ENCODE results near the gene SLC25A44. TPM values are rescaled to one million over a fixed set of nuclear protein-coding genes. Genes with fewer than 3 reads are reported as not detected.

Gene SLC25A44
- total RNA-seq = 11.9 and 13.8 TPM in 2 replicates

DNA sequence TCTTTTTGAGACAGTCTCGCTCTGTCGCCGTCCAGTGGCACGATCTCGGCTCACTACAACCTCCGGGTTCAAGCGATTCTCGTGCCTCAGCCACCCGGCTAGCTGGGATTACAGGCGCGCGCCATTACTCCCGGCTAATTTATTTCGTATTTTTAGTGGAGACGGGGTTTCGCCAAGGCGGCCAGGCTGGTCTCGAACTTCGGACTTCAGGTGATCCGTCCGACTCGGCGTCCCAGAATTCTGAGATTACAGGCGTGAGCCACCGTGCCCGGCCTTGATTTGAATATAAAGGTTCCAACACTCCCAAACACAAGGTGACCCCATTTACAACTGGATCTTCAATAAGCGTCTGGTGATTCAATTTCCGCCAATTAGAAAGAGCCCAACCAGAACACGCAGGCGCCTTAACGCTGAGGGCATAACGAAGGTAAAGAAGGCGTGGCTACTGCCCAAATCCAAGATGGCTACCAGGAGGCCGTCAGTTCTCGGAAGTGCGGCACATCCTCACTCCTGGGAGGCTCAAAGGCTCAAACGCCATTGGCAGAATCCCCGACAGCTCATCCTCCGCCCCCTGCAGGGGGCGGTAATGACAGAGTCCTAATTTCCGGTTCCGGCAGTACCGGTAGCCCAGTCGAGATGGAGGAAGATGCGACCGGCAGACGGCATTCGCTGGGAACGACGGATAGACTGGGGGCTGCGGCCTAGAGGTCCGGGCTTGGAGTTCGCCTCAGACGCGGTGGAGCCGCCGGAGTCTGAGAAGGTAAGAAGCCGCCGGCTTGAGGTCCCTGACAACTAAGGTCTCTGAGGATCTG lies at the start of gene SLC25A44:
TSS of gene SLC25A44 (plus strand) at position 617 of the 812 bp plus-strand sequence. CDS start 5,744 bp downstream, outside the sequence.

DNA sequence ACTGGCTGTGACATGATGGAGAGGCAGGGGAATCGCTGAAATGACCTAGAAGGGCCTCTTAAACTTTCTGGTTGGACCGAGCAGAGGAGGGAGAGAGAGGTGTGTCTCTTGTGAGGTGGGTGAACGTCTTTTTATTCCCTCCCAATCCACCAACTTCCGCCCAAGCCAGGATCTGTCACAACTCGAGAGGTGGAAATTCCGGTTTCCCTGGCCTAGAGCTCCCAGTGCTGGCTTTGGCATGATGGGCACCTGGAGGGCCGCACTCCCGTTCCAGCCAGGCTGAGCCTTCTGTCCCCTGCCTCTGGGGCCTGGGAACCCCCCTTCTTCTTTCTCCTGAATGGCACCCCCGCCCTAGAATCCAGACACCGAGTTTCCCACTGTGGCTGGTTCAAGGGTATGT lies 40.5 kb upstream of the SLC25A44 start, which contains the start of gene SEMA4A:
TSS of gene SEMA4A (plus strand) at position 224 of the 400 bp plus-strand sequence. CDS start 994 bp downstream, outside the sequence.

DNA sequence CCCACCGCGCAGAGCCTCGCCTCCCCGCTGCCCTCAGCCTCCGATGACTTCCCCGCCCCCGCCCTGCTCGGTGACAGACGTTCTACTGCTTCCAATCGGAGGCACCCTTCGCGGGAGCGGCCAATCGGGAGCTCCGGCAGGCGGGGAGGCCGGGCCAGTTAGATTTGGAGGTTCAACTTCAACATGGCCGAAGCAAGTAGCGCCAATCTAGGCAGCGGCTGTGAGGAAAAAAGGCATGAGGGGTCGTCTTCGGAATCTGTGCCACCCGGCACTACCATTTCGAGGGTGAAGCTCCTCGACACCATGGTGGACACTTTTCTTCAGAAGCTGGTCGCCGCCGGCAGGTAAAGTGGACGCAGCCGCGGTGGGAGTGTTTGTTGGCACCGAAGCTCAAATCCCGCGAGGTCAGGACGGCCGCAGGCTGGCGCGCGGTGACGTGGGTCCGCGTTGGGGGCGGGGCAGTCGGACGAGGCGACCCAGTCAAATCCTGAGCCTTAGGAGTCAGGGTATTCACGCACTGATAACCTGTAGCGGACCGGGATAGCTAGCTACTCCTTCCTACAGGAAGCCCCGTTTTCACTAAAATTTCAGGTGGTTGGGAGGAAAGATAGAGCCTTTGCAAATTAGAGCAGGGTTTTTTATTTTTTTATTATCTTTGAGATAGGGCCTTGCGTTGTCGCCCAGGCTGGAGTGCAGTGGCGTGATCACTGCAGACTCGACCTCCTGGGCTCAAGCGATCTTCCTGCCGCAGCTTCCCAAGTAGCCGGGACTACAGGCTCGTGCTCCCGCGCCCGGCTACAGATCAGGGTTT lies 19.1 kb downstream of the SLC25A44 start, which contains the start of gene PMF1:
TSS of gene PMF1 (plus strand) at position 175 of the 811 bp plus-strand sequence. CDS start at position 184, 9 bp downstream.

GRCh38 chr1:156241926-156242325 lies 48.0 kb downstream of the SLC25A44 start, which contains the start of gene BGLAP:
BGLAP (plus strand) TSS chr1:156242184; CDS start chr1:156242232, 48 bp downstream.

GRCh38 chr1:156247460-156248322 lies 53.8 kb downstream of the SLC25A44 start, which contains the start of gene PAQR6:
PAQR6 (minus strand) TSS chr1:156248056; CDS start chr1:156246731, 1,325 bp downstream.

Other genes starting within 250 kb of the SLC25A44 start
- 97.9 and 106 TPM in 2 replicates for gene ARHGEF2, start 215.6 kb upstream of the SLC25A44 start, total RNA-seq
- 543 and 603 TPM in 2 replicates for gene SSR2, start 173.2 kb upstream of the SLC25A44 start, total RNA-seq
- gene UBQLN4, start 140.3 kb upstream of the SLC25A44 start, total RNA-seq = 13.5 and 21.9 TPM in 2 replicates
- 57.0 and 75.0 TPM in 2 replicates for gene LAMTOR2, start 139.3 kb upstream of the SLC25A44 start, total RNA-seq
- not detected in 2 replicates for gene RAB25, start 132.9 kb upstream of the SLC25A44 start, total RNA-seq
- gene MEX3A, start 111.6 kb upstream of the SLC25A44 start, total RNA-seq = 0.18 and 0.81 TPM in 2 replicates
- 661 and 681 TPM in 2 replicates for gene LMNA, start 79.4 kb upstream of the SLC25A44 start, total RNA-seq
- 0.54 TPM in 1 of 2 replicates, not detected in the other for gene SEMA4A, start 40.5 kb upstream of the SLC25A44 start, total RNA-seq
- 44.1 and 57.0 TPM in 2 replicates for gene PMF1, start 18.9 kb downstream of the SLC25A44 start, total RNA-seq
- 1.4 TPM in 1 of 2 replicates, not detected in the other for gene BGLAP, start 48.1 kb downstream of the SLC25A44 start, total RNA-seq
- gene PAQR6, start 54.0 kb downstream of the SLC25A44 start, total RNA-seq = 0.32 and 1.6 TPM in 2 replicates
- 38.8 and 39.7 TPM in 2 replicates for gene SMG5, start 88.7 kb downstream of the SLC25A44 start, total RNA-seq
- gene TMEM79, start 90.2 kb downstream of the SLC25A44 start, total RNA-seq = 0.90 and 1.1 TPM in 2 replicates
- 71.4 and 85.6 TPM in 2 replicates for gene GLMP, start 101.6 kb downstream of the SLC25A44 start, total RNA-seq
- gene VHLL, start 105.2 kb downstream of the SLC25A44 start, total RNA-seq = not detected in 2 replicates
- gene CCT3, start 144.2 kb downstream of the SLC25A44 start, total RNA-seq = 254 and 318 TPM in 2 replicates
- gene TSACC, start 144.4 kb downstream of the SLC25A44 start, total RNA-seq = 2.6 TPM in 1 of 2 replicates, not detected in the other
- gene RHBG, start 175.1 kb downstream of the SLC25A44 start, total RNA-seq = not detected in 2 replicates